H1 (cell line): ENCODE data around the gene VCPKMT. TPM values are rescaled to one million over a fixed set of nuclear protein-coding genes. Genes with fewer than 3 reads are reported as not detected.

Experiments
- CTCF ChIA-PET: fragments of 300-600 bp; sonication (Branson Sonifier 250); formaldehyde crosslinking; loops from one replicate; lab custom pipeline; 2021; ENCODE audit not compliant: partially characterized antibody; lab: Charles Lee
- POLR2A ChIA-PET: fragments of 300-600 bp; sonication (Branson Sonifier 250); formaldehyde crosslinking; loops from one replicate; lab custom pipeline; 2021; ENCODE audit warnings: inconsistent platforms; ENCODE audit not compliant: partially characterized antibody; lab: Charles Lee
- DNase-seq, 2 experiments: peaks; one replicate each; pipeline versions ENCODE4 v3.0.0 to v3.0.0-alpha.2; 2010 to 2022; ENCODE audit warnings: low spot score in 2 of 2, low read depth in 1 of 2, mixed read lengths in 1 of 2
- FAIRE-seq: peaks from 2 replicates; lab custom pipeline; 2011; peaks lifted over from hg19 to GRCh38; lab: Jason Lieb, UNC
- H2AFZ ChIP-seq: 2 replicates; pipeline ENCODE4 v1.8.1; 2012; ENCODE audit warnings: low read length, inconsistent platforms
- H2AK5ac ChIP-seq: 2 replicates; pipeline ENCODE4 v1.6.1; 2013; ENCODE audit warnings: low read depth, low read length
- H2BK120ac ChIP-seq: replicated peaks from 2 replicates; pipeline ENCODE3; 2013; ENCODE audit warnings: low read depth, low read length, inconsistent platforms
- H2BK12ac ChIP-seq: 2 replicates; pipeline ENCODE4 v1.6.1; 2013; ENCODE audit warnings: low read depth, low read length
- H2BK15ac ChIP-seq: 2 replicates; pipeline ENCODE4 v1.6.1; 2013; ENCODE audit warnings: low read length
- H2BK20ac ChIP-seq: 2 replicates; pipeline ENCODE4 v1.6.1; 2013; ENCODE audit warnings: low read length
- H2BK5ac ChIP-seq: 2 replicates; pipeline ENCODE4 v1.6.1; 2013; ENCODE audit warnings: low read depth, low read length
- H3K14ac ChIP-seq: 2 replicates; pipeline ENCODE4 v1.6.1; 2013; ENCODE audit warnings: inconsistent platforms; ENCODE audit not compliant: insufficient read length
- H3K18ac ChIP-seq: 2 replicates; pipeline ENCODE4 v1.6.1; 2013; ENCODE audit warnings: low read length; ENCODE audit errors: extremely low read depth
- H3K23ac ChIP-seq: 2 replicates; pipeline ENCODE4 v1.6.1; 2013; ENCODE audit warnings: inconsistent platforms; ENCODE audit not compliant: insufficient read length
- H3K23me2 ChIP-seq: 2 replicates; pipeline ENCODE4 v1.6.1; 2013; ENCODE audit warnings: low read depth, low read length
- H3K27ac ChIP-seq: 2 replicates; pipeline ENCODE4 v1.6.1; 2011; ENCODE audit warnings: low read depth, low read length, inconsistent platforms
- H3K27me3 ChIP-seq, 4 experiments: replicated peaks in 1 of 4; 1 replicate in 1 of 4; 2 replicates in 3 of 4; pipeline versions ENCODE4 v1.6.1 to v1.8.1; 2011 to 2013; ENCODE audit warnings: low read length in 3 of 4, mild to moderate bottlenecking in 3 of 4, inconsistent platforms in 2 of 4, mixed read lengths in 2 of 4, moderate library complexity in 1 of 4; ENCODE audit not compliant: control insufficient read depth in 3 of 4, insufficient read depth in 3 of 4; ENCODE audit errors: extremely low read depth in 1 of 4
- H3K36me3 ChIP-seq, 4 experiments: 2 replicates each; pipeline versions ENCODE4 v1.6.1 to v1.8.1; 2011 to 2013; ENCODE audit warnings: mild to moderate bottlenecking in 4 of 4, low read length in 3 of 4, moderate library complexity in 2 of 4, control low read depth in 1 of 4, inconsistent platforms in 1 of 4; ENCODE audit not compliant: insufficient read depth in 4 of 4, control insufficient read depth in 2 of 4
- H3K4ac ChIP-seq: replicated peaks from 2 replicates; pipeline ENCODE3; 2013; ENCODE audit warnings: low read length, low read depth, mixed read lengths, inconsistent platforms; ENCODE audit not compliant: insufficient read length
- H3K4me1 ChIP-seq, 4 experiments: replicated peaks in 1 of 4; 1 replicate in 1 of 4; 2 replicates in 3 of 4; pipeline versions ENCODE4 v1.6.1 to v1.8.1; 2011 to 2013; ENCODE audit warnings: low read length in 3 of 4, inconsistent platforms in 2 of 4, mixed read lengths in 1 of 4; ENCODE audit not compliant: insufficient read depth in 4 of 4, control insufficient read depth in 3 of 4
- H3K4me2 ChIP-seq, 2 experiments: 2 replicates each; pipeline versions ENCODE4 v1.6.1 to v1.8.1; 2011 to 2013; ENCODE audit warnings: low read depth in 2 of 2, low read length in 2 of 2, control low read depth in 1 of 2, inconsistent platforms in 1 of 2, mild to moderate bottlenecking in 1 of 2; ENCODE audit not compliant: insufficient read depth in 1 of 2
- H3K4me3 ChIP-seq, 4 experiments: fragments of 200-600, 300-600 bp in 1 of 4; sonication (generic), shearing (Covaris generic), sonication (Bioruptor Twin) in 1 of 4; 2 replicates each; pipeline versions ENCODE4 v1.5.1 to v1.8.1; 2011 to 2016; ENCODE audit warnings: low read length in 4 of 4, low read depth in 3 of 4, control low read depth in 2 of 4, inconsistent platforms in 2 of 4, mild to moderate bottlenecking in 2 of 4, mixed read lengths in 1 of 4, moderate library complexity in 1 of 4; ENCODE audit not compliant: insufficient read depth in 2 of 4; ENCODE audit errors: extremely low read depth in 1 of 4
- H3K56ac ChIP-seq: replicated peaks from 2 replicates; pipeline ENCODE3; 2013; ENCODE audit warnings: low read depth, mild to moderate bottlenecking, mixed read lengths, low read length, inconsistent platforms; ENCODE audit not compliant: insufficient read length
- H3K79me1 ChIP-seq: 2 replicates; pipeline ENCODE4 v1.6.1; 2013; ENCODE audit warnings: low read depth, low read length, control low read depth
- H3K79me2 ChIP-seq, 2 experiments: 2 replicates each; pipeline versions ENCODE4 v1.6.1 to v1.8.1; 2012 to 2013; ENCODE audit warnings: low read length in 2 of 2, mild to moderate bottlenecking in 2 of 2, inconsistent platforms in 1 of 2; ENCODE audit not compliant: insufficient read depth in 2 of 2, control insufficient read depth in 1 of 2
- H3K9ac ChIP-seq, 4 experiments: replicated peaks in 1 of 4; 1 replicate in 1 of 4; 2 replicates in 3 of 4; pipeline versions ENCODE4 v1.6.1 to v1.8.1; 2011 to 2013; ENCODE audit warnings: low read depth in 3 of 4, low read length in 3 of 4, control low read depth in 2 of 4, mild to moderate bottlenecking in 2 of 4, moderate library complexity in 2 of 4, inconsistent platforms in 1 of 4; ENCODE audit errors: extremely low read depth in 1 of 4
- H3K9me3 ChIP-seq, 2 experiments: 2 replicates each; pipeline versions ENCODE4 v1.6.1 to v1.8.1; 2012 to 2013; ENCODE audit warnings: mild to moderate bottlenecking in 2 of 2, moderate library complexity in 2 of 2, control low read depth in 1 of 2, inconsistent platforms in 1 of 2, low read depth in 1 of 2, low read length in 1 of 2, mixed read lengths in 1 of 2; ENCODE audit not compliant: insufficient read depth in 2 of 2
- H4K20me1 ChIP-seq, 2 experiments: replicated peaks in 1 of 2; 2 replicates each; pipeline versions ENCODE3 to v1.8.1; 2011 to 2013; ENCODE audit warnings: inconsistent platforms in 2 of 2, low read length in 2 of 2, mild to moderate bottlenecking in 1 of 2; ENCODE audit not compliant: insufficient read depth in 2 of 2, control insufficient read depth in 1 of 2
- H4K5ac ChIP-seq: 2 replicates; pipeline ENCODE4 v1.6.1; 2013; ENCODE audit warnings: low read length, low read depth, mixed read lengths, inconsistent platforms; ENCODE audit not compliant: insufficient read length
- H4K8ac ChIP-seq: 2 replicates; pipeline ENCODE4 v1.8.0; 2013; ENCODE audit warnings: mild to moderate bottlenecking, moderate library complexity, low read length, inconsistent platforms; ENCODE audit not compliant: insufficient read depth; ENCODE audit errors: extremely low read depth
- H4K91ac ChIP-seq: replicated peaks from 2 replicates; pipeline ENCODE3; 2013; ENCODE audit warnings: low read length, mixed read lengths, inconsistent platforms; ENCODE audit not compliant: insufficient read length
- ATF2 ChIP-seq: IDR thresholded peaks from 2 replicates; pipeline ENCODE4 v1.6.1; 2012; ENCODE audit warnings: low read length, inconsistent platforms
- CREB1 ChIP-seq: IDR thresholded peaks from 2 replicates; pipeline ENCODE4 v1.6.1; 2012; ENCODE audit warnings: inconsistent platforms
- EP300 ChIP-seq, 2 experiments: IDR thresholded peaks; 1 replicate in 1 of 2; 2 replicates in 1 of 2; pipeline ENCODE4 v1.6.1; 2011 to 2012; ENCODE audit warnings: low read depth in 2 of 2, low read length in 2 of 2, mild to moderate bottlenecking in 2 of 2, borderline replicate concordance in 1 of 2, inconsistent platforms in 1 of 2, moderate library complexity in 1 of 2
- HDAC2 ChIP-seq, 2 experiments: fragments of 300-600 bp in 1 of 2; sonication (generic) in 1 of 2; IDR thresholded peaks; 2 replicates each; pipeline ENCODE4 v1.6.1; 2011 to 2012; ENCODE audit warnings: low read depth in 2 of 2, low read length in 2 of 2, mild to moderate bottlenecking in 2 of 2, moderate library complexity in 2 of 2, borderline replicate concordance in 1 of 2, inconsistent platforms in 1 of 2
- HDAC6 ChIP-seq: IDR thresholded peaks from one replicate; pipeline ENCODE4 v1.7.1; 2012; ENCODE audit warnings: low read depth, mild to moderate bottlenecking, inconsistent platforms, low read length, moderate library complexity
- MAFK ChIP-seq: IDR thresholded peaks from 2 replicates; pipeline ENCODE4 v1.6.1; 2012; ENCODE audit warnings: low read depth, mild to moderate bottlenecking, improper control_type of control experiment, low read length
- NRF1 ChIP-seq: IDR thresholded peaks from 2 replicates; pipeline ENCODE4 v1.6.1; 2011; ENCODE audit warnings: mild to moderate bottlenecking, low read depth, low read length, improper control_type of control experiment
- POLR2AphosphoS5 ChIP-seq: IDR thresholded peaks from 2 replicates; pipeline ENCODE4 v1.6.1; 2011; ENCODE audit warnings: low read depth, low read length
- RAD21 ChIP-seq, 2 experiments: IDR thresholded peaks in 1 of 2; conservative IDR thresholded peaks in 1 of 2; 2 replicates each; pipeline ENCODE4 v1.6.1; 2011; ENCODE audit warnings: low read depth in 2 of 2, low read length in 2 of 2, improper control_type of control experiment in 1 of 2, inconsistent platforms in 1 of 2, mild to moderate bottlenecking in 1 of 2, moderate library complexity in 1 of 2
- SRF ChIP-seq: IDR thresholded peaks from 2 replicates; pipeline ENCODE4 v1.6.1; 2011; ENCODE audit warnings: mild to moderate bottlenecking, low read depth, low read length, moderate library complexity
- YY1 ChIP-seq: IDR thresholded peaks from 2 replicates; pipeline ENCODE4 v1.6.1; 2011; ENCODE audit warnings: low read depth, mild to moderate bottlenecking, low read length
- ZNF274 ChIP-seq: IDR thresholded peaks from 2 replicates; pipeline ENCODE4 v1.7.0; 2012; ENCODE audit warnings: low read length, borderline replicate concordance; ENCODE audit errors: extremely low read depth
- WGBS, 2 experiments: shearing (Covaris generic) in 1 of 2; methylation state at CpG; one replicate each; pipeline versions ENCODE4 v1.1.6 to v1.1.7; 2013 to 2015; ENCODE audit warnings: low lambda C conversion rate in 2 of 2, mixed read lengths in 2 of 2, inconsistent platforms in 1 of 2, low coverage in 1 of 2, missing lambda C conversion rate in 1 of 2; ENCODE audit not compliant: insufficient replicate concordance in 2 of 2, insufficient coverage in 1 of 2, insufficient read length in 1 of 2; ENCODE audit errors: extremely low coverage in 1 of 2, missing lambda C conversion rate in 1 of 2; 5-methylcytosine and 5-hydroxymethylcytosine counted together
- polyA plus RNA-seq, 7 experiments: library from polyadenylated mRNA; depleted of rRNA in 3 of 7; stranded (reverse) in 5 of 7; unstranded in 2 of 7; fragments of >200 nt in 5 of 7; fragments of 200-250 nt in 2 of 7; gene quantifications; 1 replicate in 5 of 7; 2 replicates in 1 of 7; 4 replicates in 1 of 7; pipeline versions ENCODE4 v1.2.1 to v1.2.3, GENCODE V29; 2011 to 2013; ENCODE audit warnings: missing spikeins in 2 of 7, mixed read lengths in 2 of 7
- total RNA-seq: library from RNA; stranded (reverse); fragmentation: NEBNext Ultra II Directional; extraction: Animal tissue kit (Norgen Biotek cat#: 25700); gene quantifications from 2 replicates; pipeline ENCODE4 v1.2.1, GENCODE V29; 2021

VCPKMT gene
- total and polyA plus RNA-seq, 2 of the 8 experiments (the other 6 are each of a cell fraction or from before 2014, with no cell fraction given) = 3.8 to 7.1 TPM

- CTCF ChIA-PET = interaction anchor here (0.6 to 1.4 kb wide), 2 partner anchors 13 to 79 kb away, joined by 3 read pairs; no protein-coding TSS in a partner anchor
- H3K4me2 ChIP-seq = no peak overlapping the region
- TF ChIP-seq ZNF274 (no peak), NRF1 (no peak), HDAC6 (no peak), ATF2 (no peak), HDAC2 (IDR thresholded peaks at IDR 0.05; ENCODE audit: borderline replicate concordance in 1 of 2, low read depth in 2 of 2, low read length in 2 of 2) (peak in 1 of 2 experiments; percentile 24; a peak in 1 of 4 replicates), CREB1 (no peak), MAFK (0 out of 2 replicates have a peak, but pooled peaks have one; percentile 9), EP300 (IDR thresholded peaks at IDR 0.05; ENCODE audit: borderline replicate concordance in 1 of 2, low read depth in 2 of 2, low read length in 2 of 2) (no peak), RAD21 (IDR thresholded peaks at IDR 0.05 in 1 of 2, conservative IDR thresholded peaks at IDR 0.05 in 1 of 2; ENCODE audit: low read depth in 2 of 2, low read length in 2 of 2) (no peak), SRF (no peak), YY1 (no peak), POLR2AphosphoS5 (no peak)
Measured at GRCh38 chr14:50139192-50139591, 22.8 kb upstream of the VCPKMT start.

More at GRCh38 chr14:50139192-50139591, 22.8 kb upstream of the VCPKMT start:
- Histone ChIP-seq H3K9ac (no peak overlapping the region), H3K27me3 (no peaks in the 10 kb centered on the region), H3K23ac (no peak overlapping the region), H3K18ac (no peak overlapping the region), H4K5ac (no peak overlapping the region), H3K36me3 (no peaks in the 10 kb centered on the region), H4K8ac (no peak overlapping the region), H4K20me1 (no peaks in the 10 kb centered on the region), H3K9me3 (no peaks in the 10 kb centered on the region), H2BK20ac (no peak overlapping the region), H3K4me1 (no peaks in the 10 kb centered on the region), H3K4ac (no peak overlapping the region), H2BK12ac (no peak overlapping the region), H3K79me2 (no peaks in the 10 kb centered on the region), H2AK5ac (no peak overlapping the region), H3K4me3 (no peak overlapping the region; a peak in 1 of 8 replicates), H3K23me2 (no peaks in the 10 kb centered on the region), H3K27ac (no peak overlapping the region), H4K91ac (no peak overlapping the region), H2BK15ac (no peak overlapping the region), H2AFZ (no peak overlapping the region), H3K56ac (no peak overlapping the region), H3K14ac (no peak overlapping the region), H3K79me1 (no peaks in the 10 kb centered on the region), H2BK5ac (no peak overlapping the region), H2BK120ac (no peak overlapping the region)
- FAIRE-seq (no peak), DNase-seq (peak in 1 of 2 experiments; percentile 13)
- POLR2A ChIA-PET = interaction anchor here (0.9 to 1.7 kb wide), 2 partner anchors 8 to 23 kb away, joined by 3 to 8 read pairs; partner anchors contain the start of gene VCPKMT
- 48% methylated on average over 3 of the region's 3 CpGs; no CpG with 5 or more reads in 1 of the 2 experiments for WGBS, 2 experiments
